HuH-7 (cell line): ENCODE measurements around the gene PRKAA2.

ENCODE experiments used
- DNase-seq: peaks from one replicate; pipeline ENCODE4 v3.0.0; 2011; ENCODE audit warnings: low spot score

The PRKAA2 gene

GRCh38 chr1:56713112-56713511, 68.0 kb downstream of the PRKAA2 start:
- no peak for DNase-seq

- no peak for DNase-seq
Observed at GRCh38 chr1:56715156-56715555, 70.0 kb downstream of the PRKAA2 start.

- no peak for DNase-seq
Observed at GRCh38 chr1:56719171-56719570, 74.1 kb downstream of the PRKAA2 start.

GRCh38 chr1:56726706-56727105, 81.6 kb downstream of the PRKAA2 start:
- no peak for DNase-seq

- DNase-seq = no peak
Observed at GRCh38 chr1:56728964-56729363, 83.8 kb downstream of the PRKAA2 start.

- no peak for DNase-seq
Observed at GRCh38 chr1:56745231-56745630, 100.1 kb downstream of the PRKAA2 start.

- DNase-seq = no peak
Observed at GRCh38 chr1:56754708-56755479, 109.8 kb downstream of the PRKAA2 start.

- DNase-seq = no peak
Observed at GRCh38 chr1:56755911-56756310, 110.8 kb downstream of the PRKAA2 start.

GRCh38 chr1:56758135-56758534, 113.0 kb downstream of the PRKAA2 start:
- DNase-seq = peak; percentile 37

GRCh38 chr1:56758794-56759193, 113.7 kb downstream of the PRKAA2 start:
- no peak for DNase-seq
